HG03521 (cell line): ENCODE measurements around the gene FKBP11.

Source experiments
- ATAC-seq: cut with Tn5 transposase; IDR thresholded peaks from one replicate; pipeline ENCODE4 v1.9.1; 2021; ENCODE audit warnings: mild to moderate bottlenecking, moderate library complexity; ENCODE audit not compliant: unreplicated experiment

Gene FKBP11

DNA sequence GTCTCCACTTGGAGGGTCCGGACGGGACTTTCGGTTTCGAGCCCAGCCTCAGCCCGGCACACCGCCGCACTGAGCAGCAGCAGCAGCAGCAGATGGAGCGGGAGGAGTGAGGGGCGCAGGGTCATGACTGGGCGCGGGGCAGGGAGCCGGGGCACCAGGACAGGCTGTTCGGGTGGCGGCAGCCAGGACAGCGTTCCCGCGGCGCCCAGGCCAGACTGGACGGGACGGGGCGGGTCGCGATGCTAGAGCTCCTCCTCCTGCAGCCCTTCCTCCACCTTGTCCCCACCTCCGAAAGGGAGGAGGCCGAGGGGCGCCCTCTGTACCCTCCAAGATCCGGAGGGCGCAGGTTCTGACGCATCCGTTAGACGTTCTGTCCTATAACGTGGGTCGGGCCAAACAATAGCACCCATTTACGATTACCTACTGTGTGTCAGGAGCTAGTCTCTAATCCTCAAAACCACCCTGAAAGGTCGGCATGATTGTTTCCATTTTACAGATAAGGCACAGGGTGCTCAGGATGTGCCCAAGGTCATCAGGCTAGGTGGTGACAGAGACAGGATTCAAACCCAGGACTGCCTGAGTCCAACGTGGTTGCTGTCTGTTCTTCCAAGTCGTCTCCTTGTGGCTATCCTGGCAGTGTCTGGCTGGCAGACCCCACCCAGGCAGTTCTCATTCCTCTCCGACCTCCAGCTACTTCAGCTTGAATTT is at the start of gene FKBP11:
Gene FKBP11 (minus strand): TSS at position 189 of the 708 bp plus-strand sequence. CDS start 64 bp downstream, at position 125.
- peak; percentile 76 for ATAC-seq

DNA sequence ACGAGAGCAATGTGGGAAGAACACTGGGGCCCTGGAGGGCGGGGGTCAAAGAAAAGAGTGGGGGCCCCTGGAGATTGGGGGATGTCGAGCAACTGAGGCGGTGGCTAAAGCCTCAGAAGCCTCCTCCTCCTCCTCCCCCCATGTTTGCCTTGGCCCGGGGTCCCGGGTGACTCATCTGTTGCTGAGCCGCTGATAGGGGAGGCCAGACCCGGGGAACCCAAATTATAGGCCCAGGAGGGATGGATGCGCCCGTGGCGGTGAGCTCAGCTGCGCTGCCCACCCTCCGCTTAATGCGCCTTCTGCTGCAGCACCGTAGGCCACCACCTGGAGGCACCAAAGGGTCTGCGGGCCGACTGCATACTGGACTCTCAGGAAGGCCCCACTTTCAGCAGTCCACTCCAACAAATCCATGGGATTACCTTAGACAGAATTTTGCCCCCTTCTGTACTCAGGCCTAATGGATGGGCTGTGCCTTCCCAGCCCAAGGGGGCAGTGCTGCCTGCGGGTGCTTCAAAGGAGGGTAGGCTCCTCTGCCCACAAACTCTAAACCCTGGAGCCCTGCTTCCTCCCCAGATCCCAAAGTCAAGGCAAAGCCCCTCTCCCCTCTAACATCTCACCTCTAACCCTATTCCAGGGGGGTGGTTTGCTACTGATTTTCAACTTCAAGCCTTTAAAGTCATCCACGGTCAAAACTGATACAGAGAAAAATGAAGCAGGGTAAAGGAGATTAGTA is 48.8 kb upstream of the FKBP11 start:
- no peak for ATAC-seq

GRCh38 chr12:48973531-48973930 is 48.2 kb upstream of the FKBP11 start:
- no peak for ATAC-seq

DNA sequence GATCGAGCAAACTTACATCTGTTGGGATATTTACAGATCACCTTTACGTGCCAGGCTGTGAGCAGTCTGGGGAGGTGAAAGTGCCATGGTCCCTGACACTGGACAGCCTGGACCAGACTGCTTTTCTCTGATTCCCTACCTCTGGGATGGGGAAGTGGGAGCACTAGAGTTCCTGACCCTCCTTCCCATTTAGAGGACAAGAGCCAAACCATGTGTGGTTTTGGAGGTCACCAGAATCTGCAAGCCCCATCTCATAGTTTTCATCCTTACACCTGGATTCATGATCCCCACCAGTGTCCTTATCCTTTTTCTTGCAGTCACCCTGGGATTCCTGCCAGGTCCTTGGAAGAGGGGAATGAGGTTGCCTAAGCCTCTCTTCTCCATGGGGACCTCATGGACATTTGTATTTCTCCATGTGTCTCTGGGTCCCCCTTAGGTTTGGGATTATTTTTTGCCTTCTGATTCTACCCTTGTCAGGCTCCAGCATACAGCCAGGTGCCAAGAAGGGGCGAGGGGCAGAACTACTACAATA is 47.7 kb upstream of the FKBP11 start:
- no peak for ATAC-seq

DNA sequence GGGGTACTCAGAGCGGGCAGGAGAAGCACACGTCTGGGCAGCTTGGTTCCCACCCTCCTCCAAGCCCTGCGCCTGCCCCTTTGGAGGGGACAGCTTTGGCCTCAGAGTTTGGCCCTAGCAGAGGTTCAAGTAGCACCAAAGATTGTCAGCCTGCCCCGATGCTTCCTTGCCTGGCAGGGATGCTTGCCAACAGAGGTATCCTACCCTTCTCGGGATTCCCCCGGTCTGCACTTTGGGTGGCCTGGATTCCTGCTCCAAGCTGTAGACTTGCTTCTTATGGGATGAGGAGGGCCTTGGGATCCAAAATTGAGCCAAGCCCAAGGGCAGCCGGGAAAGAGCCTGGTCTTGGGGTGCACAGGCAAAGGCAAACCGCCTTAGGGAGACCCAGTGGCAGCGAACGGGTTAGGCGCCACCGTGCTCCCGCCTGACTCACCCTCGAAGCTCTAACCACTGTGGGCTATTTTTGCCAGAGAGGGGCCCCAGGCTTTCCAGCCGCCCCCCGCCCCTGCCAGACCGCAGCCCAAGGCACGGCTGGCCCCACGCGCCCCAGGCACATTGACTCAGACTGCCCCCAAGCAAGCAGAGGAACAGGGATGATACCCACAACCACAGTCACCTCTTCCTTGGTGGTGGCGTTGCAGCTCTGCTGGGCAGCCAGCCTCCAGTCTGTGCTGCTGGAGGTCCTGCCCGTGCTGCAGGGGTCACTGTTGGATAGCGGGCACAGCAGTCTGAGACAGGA is 47.1 kb upstream of the FKBP11 start:
- ATAC-seq = no peak

- ATAC-seq = no peak
Measured at GRCh38 chr12:48970702-48971334, 45.5 kb upstream of the FKBP11 start.

DNA sequence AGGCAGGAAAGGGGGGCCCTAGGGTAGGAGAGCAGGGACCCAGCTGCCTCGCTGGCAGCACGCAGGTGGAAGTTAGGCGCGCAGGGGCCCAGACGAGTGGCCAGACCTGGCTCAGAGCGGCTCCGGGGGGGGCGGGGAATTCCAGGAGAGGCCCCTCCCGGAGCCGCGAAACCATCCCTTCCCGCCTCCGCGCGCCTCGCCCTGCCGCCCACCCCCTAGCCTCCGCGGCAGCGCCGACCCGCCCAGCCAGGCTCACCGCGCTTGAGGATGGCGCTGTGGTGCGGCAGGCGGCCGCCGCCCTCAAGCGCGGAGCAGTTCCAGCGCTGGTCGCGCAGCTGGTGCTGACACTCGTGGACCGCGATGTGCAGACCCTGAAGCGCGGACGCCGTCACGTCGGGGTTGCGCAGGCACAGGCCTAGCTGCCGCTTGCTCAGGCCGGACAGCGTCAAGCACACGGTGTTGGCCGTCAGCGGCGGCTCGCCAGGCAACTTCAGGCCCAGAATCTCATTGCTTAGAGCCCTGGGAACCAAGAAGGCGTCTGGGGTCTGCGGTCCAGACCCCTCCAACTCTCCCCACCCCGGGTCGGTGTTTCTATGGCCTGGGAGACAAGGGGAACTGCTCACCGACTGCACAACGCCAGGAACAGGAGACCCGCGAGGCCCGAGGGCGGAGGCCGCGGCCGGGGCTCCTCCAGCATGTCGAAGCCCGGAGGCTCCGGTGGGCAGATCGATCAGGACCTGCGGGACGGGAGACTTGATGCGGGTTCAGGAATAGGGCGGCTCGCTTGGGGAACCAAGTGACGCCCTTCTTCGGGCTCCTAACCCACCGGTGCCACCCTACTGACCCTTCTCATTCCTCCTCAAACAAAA is 44.8 kb upstream of the FKBP11 start:
- ATAC-seq = no peak

DNA sequence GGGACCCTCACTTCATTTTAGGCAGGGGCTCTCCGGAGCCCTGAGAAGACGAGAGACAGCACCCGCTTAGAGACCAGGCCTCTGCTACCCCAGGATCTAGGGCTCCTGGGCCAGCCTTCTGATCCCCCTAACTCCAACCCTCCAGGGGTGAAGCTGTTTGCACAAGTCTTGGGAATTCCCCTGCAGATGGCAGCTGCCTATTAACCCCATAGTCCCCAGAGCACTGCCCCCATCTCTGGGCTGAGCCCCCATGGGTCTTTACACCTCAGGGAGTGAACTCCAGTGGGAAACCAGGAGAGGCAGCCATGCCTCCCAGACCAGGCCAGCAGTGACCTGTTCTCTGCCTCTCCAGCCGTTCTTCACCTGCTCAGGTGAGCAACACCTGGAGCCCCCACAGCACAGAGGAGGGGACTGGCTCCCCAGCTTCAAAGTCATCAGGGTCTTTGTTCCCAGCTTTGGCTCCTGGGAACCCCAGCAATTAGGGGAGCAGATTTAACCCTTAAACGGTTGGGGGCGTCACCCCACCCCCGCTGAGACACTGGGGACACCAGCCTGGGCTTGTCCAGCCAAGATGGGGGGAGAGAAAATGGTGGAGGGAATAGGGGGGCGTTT is 44.0 kb upstream of the FKBP11 start:
- no peak for ATAC-seq

DNA sequence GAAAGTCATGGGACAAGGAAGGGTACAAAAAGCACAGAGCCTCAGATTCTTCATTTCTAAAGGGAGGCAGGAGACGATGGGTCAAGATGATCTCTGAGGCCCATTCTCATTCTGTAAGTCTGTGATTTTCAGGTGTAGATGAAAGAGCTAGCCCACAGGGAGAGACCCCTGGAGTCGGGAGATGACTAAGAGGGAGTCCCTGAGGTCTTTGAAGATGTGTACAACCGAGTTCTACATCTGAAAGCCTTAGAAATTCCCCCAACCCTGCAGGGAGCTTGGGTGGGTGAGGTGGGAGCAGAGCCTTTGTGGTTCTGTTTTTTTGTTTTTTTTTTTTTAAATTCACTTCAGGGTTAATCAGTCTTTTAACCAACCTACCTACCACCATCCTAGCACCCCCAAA is 43.2 kb upstream of the FKBP11 start:
- no peak for ATAC-seq

- no peak for ATAC-seq
Measured at GRCh38 chr12:48967991-48968390, 42.7 kb upstream of the FKBP11 start.

DNA sequence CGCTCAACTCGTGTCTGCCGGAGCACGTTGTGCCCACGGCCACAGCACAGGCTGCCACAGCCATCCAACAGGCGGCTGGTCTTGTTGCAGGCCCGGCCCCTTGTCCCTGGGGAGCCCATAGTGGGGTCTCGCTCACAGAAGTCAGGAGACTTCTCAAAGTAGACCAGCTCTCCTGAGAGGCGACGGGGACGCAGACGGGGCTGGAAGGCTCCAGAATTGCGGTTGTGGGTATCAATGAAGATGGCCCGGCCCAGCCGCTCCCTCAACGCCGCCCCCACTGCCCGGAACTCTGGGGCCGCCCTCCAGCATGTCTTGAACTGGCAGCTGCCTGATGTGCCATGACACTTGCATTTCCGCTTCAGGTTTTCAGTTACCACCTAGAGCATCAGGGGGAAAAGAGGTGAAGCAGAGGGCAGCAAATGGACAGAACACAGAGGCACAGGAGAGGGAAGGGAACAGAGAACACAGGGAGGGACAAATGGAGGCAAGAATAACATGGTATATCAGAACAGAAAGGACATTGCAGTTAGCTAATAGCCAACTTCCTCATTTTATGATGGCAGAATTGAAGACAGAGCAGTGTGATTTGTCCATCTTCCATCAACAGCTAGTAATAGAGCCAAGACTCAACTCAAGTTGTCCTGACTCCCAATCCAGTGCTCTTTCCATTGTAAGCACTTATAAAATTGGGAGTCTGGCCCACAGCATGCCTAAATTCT is 41.0 kb upstream of the FKBP11 start:
- no peak for ATAC-seq

GRCh38 chr12:48965298-48965838 is 40.1 kb upstream of the FKBP11 start:
- ATAC-seq = no peak

DNA sequence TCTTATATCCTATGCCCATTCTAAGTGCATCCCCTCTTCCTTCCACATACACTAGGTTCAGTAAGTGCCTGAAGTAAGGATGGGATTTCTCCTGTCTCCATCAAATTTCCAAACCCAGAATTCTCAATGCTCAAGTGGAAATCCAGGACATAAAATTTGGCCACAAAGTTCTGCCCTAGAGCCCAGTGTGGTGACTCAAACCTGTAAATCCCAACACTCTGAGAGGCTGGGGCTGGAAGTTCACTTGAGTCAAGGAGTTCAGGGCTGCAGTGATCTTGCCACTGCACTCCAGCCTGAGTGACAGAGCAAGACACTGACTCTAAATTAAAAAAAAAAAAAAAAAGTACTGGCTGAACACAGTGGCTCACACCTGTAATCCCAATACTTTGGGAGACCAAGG is 36.5 kb upstream of the FKBP11 start:
- no peak for ATAC-seq

GRCh38 chr12:48961331-48961730 is 36.0 kb upstream of the FKBP11 start:
- ATAC-seq = no peak

- ATAC-seq = no peak
Measured at GRCh38 chr12:48960834-48961233, 35.5 kb upstream of the FKBP11 start.

DNA sequence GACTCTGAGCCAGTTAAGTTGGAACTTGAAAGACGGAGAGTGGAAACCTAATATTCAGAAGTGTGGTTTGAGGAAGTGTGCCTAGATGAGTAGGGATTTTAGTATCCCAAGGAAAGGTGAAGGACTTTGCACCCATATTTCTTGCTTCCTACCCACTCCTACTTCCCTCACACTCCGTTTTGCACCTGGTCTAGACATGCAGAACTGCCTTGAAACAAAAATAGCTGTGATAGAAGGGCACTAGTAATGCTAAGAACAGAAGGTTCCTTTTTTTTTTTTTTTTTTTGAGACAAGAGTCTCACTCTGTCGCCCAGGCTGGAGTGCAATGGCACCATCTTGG is 32.7 kb upstream of the FKBP11 start:
- no peak for ATAC-seq

- ATAC-seq = peak; percentile 91
Measured at GRCh38 chr12:48957141-48958048, 32.1 kb upstream of the FKBP11 start, which contains the start of gene ARF3. Gene ARF3 (minus strand): TSS chr12:48957487. CDS start chr12:48941095, 16,392 bp downstream.
